Small intestine (tissue), 7 donors: ENCODE measurements around the gene ACADVL. TPM values are rescaled to one million over a fixed set of nuclear protein-coding genes. Genes with fewer than 3 reads are reported as not detected.
"Not testable (repeated sequence)": the region's sequence is repeated elsewhere in the genome, so short reads cannot be mapped to it uniquely, and the experiment has no call there.

ENCODE experiments used
- DNase-seq, 2 donors: peaks; one replicate each; pipeline versions ENCODE4 v3.0.0 to v3.0.0-alpha.2; 2013
- FAIRE-seq: peaks from 2 replicates; lab custom pipeline; 2012; peaks lifted over from hg19 to GRCh38; lab: Jason Lieb, UNC
- H3K27ac ChIP-seq, 3 donors: one replicate each; pipeline ENCODE4 v1.5.1; 2013; ENCODE audit warnings: low read length in 2 of 3, mild to moderate bottlenecking in 2 of 3, control low read depth in 1 of 3, inconsistent platforms in 1 of 3, low read depth in 1 of 3, moderate library complexity in 1 of 3
- H3K27me3 ChIP-seq, 3 donors: one replicate each; pipeline ENCODE4 v1.6.1; 2013; ENCODE audit warnings: low read length in 3 of 3, inconsistent platforms in 1 of 3; ENCODE audit not compliant: control insufficient read depth in 3 of 3, insufficient read depth in 3 of 3
- H3K36me3 ChIP-seq, 3 donors: one replicate each; pipeline ENCODE4 v1.6.1; 2013; ENCODE audit warnings: low read length in 3 of 3, inconsistent platforms in 1 of 3, low read depth in 1 of 3, mild to moderate bottlenecking in 1 of 3, moderate library complexity in 1 of 3; ENCODE audit not compliant: control insufficient read depth in 3 of 3, insufficient read depth in 2 of 3
- H3K4me1 ChIP-seq, 3 donors: one replicate each; pipeline ENCODE4 v1.6.1; 2013; ENCODE audit warnings: low read length in 2 of 3, inconsistent platforms in 1 of 3, low read depth in 1 of 3, mild to moderate bottlenecking in 1 of 3, moderate library complexity in 1 of 3; ENCODE audit not compliant: control insufficient read depth in 3 of 3, insufficient read depth in 2 of 3
- H3K4me3 ChIP-seq, 3 donors: one replicate each; pipeline ENCODE4 v1.5.1; 2013; ENCODE audit warnings: low read length in 3 of 3, control low read depth in 1 of 3, inconsistent platforms in 1 of 3, low read depth in 1 of 3, mild to moderate bottlenecking in 1 of 3, moderate library complexity in 1 of 3
- H3K9me3 ChIP-seq, 2 donors: one replicate each; pipeline ENCODE4 v1.6.1; 2013; ENCODE audit warnings: low read depth in 1 of 2, low read length in 1 of 2; ENCODE audit not compliant: control insufficient read depth in 2 of 2, insufficient read depth in 1 of 2
- WGBS, 3 donors: extraction: QIAGEN DNeasy Blood & Tissue Kit; methylation state at CpG; one replicate each; pipeline ENCODE4 v1.1.7; 2013; 5-methylcytosine and 5-hydroxymethylcytosine counted together
- polyA plus RNA-seq, 4 donors: library from polyadenylated mRNA; stranded (reverse) in 3 of 4; unstranded in 1 of 4; fragments of 200-250 nt in 3 of 4; fragments of 120-200 nt in 1 of 4; gene quantifications; one replicate each; pipeline versions ENCODE4 v1.2.1 to v1.2.3, GENCODE V29; 2013
- donor health status: healthy with polysubstance abuse.
- donor health status: control.
- donor health status: control.
- donor health status: Bipolar disorder and iron deficiency.
- donor health status: healthy.

Gene ACADVL
- polyA plus RNA-seq, 4 donors: 424 to 2,630 (median 1,444) TPM

- FAIRE-seq: no peak
- Histone ChIP-seq H3K27ac (no peak overlapping the region), H3K36me3 (no peaks in the 10 kb centered on the region), H3K4me3 (no peak overlapping the region), H3K9me3 (no peaks in the 10 kb centered on the region), H3K27me3 (peaks cover 0 to 12% (median 2%) of the 10 kb centered on the region in 3 donors), H3K4me1 (peaks cover 0 to 22% (median 0%) of the 10 kb centered on the region in 3 donors)
- no peak for DNase-seq
- 86 to 93% (median 87%) methylated on average over 1 of the region's 1 CpG for WGBS, 3 donors
Observed at GRCh38 chr17:7176107-7176840, 43.5 kb upstream of the ACADVL start.

- peak overlapping the region in 1 of 3 donors; percentile 39 for H3K4me3 ChIP-seq
Observed at GRCh38 chr17:7176841-7177190, 42.9 kb upstream of the ACADVL start.

DNA sequence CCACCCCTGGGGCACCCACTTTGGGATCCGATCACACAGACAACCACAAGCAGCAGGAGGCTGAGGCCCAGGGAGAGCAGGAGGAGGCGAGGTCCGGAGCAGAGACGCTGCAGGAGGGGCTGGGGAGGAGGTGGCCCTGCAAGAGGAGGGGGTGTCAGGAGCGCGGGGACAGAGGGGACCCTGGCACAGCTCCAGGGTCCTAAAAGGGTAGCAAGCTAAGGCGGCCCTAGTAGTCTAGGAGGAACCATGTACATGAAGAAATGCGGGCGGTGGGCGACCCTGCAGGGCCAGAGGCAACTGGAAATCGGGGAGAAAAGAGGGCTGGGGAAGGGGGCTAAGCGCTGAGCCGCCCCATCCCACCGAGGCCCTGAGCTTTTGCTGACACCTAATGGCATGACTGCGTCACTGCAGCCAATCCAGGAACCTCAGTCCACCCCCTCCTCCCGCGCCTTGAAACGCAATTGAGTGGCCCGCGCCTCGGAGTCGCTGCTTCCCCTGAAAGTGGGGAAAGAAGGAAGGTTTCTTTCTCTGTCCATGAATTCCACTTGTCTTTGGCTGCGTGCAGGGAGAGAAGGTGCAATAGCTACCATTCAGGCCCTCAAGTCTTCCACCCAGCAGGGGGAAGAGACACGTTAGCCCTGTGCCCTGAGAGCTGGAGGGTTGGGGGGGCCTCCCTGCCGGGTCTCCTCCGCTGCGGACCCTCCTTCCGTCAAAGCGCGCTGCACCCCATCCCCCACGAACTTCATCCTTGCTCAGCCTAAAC lies 42.4 kb upstream of the ACADVL start:
- FAIRE-seq (no peak), DNase-seq (peak; percentile 62 to 80)
- H3K27ac ChIP-seq: peak overlapping the region in 1 of 3 donors; percentile 37
- 2 to 3% (median 3%) methylated on average over 30 to 31 of the region's 31 CpGs for WGBS, 3 donors
- no peaks in the 10 kb centered on the region for H3K9me3 ChIP-seq
- H3K4me1 ChIP-seq: peaks cover 0 to 22% (median 0%) of the 10 kb centered on the region in 3 donors
- no peaks in the 10 kb centered on the region for H3K36me3 ChIP-seq
- H3K4me3 ChIP-seq: peak overlapping the region in 2 of 3 donors; percentile 17 to 39
- peaks cover 0 to 12% (median 2%) of the 10 kb centered on the region in 3 donors for H3K27me3 ChIP-seq

More at GRCh38 chr17:7176841-7177190, 42.9 kb upstream of the ACADVL start:
- Histone ChIP-seq H3K36me3 (no peaks in the 10 kb centered on the region), H3K27ac (no peak overlapping the region), H3K9me3 (no peaks in the 10 kb centered on the region), H3K27me3 (peaks cover 0 to 12% (median 2%) of the 10 kb centered on the region in 3 donors), H3K4me1 (peaks cover 0 to 22% (median 0%) of the 10 kb centered on the region in 3 donors)
- FAIRE-seq: no peak
- WGBS, 3 donors: 6 to 14% (median 13%) methylated on average over 16 to 17 of the region's 17 CpGs
- no peak for DNase-seq

- Histone ChIP-seq H3K27me3 (peaks cover 0 to 12% (median 2%) of the 10 kb centered on the region in 3 donors), H3K4me3 (peak overlapping the region in 1 of 3 donors; percentile 39), H3K4me1 (peaks cover 0 to 22% (median 0%) of the 10 kb centered on the region in 3 donors), H3K27ac (peak overlapping the region in 1 of 3 donors; percentile 37), H3K36me3 (no peaks in the 10 kb centered on the region), H3K9me3 (no peaks in the 10 kb centered on the region)
- peak; percentile 21 to 70 for DNase-seq
- WGBS, 3 donors: 0 to 6% (median 4%) methylated on average over 18 of the region's 18 CpGs
- FAIRE-seq: no peak
Observed at GRCh38 chr17:7177954-7178477, 41.7 kb upstream of the ACADVL start.

GRCh38 chr17:7178973-7179316 lies 40.8 kb upstream of the ACADVL start:
- H3K4me1 ChIP-seq: peaks cover 0 to 26% (median 0%) of the 10 kb centered on the region in 3 donors
- H3K36me3 ChIP-seq: no peaks in the 10 kb centered on the region
- WGBS, 3 donors: 56 to 74% (median 63%) methylated on average over 11 of the region's 11 CpGs
- no peak overlapping the region for H3K4me3 ChIP-seq
- H3K27me3 ChIP-seq: peaks cover 0 to 12% (median 2%) of the 10 kb centered on the region in 3 donors
- DNase-seq: no peak
- no peak for FAIRE-seq
- no peaks in the 10 kb centered on the region for H3K9me3 ChIP-seq
- no peak overlapping the region for H3K27ac ChIP-seq

DNA sequence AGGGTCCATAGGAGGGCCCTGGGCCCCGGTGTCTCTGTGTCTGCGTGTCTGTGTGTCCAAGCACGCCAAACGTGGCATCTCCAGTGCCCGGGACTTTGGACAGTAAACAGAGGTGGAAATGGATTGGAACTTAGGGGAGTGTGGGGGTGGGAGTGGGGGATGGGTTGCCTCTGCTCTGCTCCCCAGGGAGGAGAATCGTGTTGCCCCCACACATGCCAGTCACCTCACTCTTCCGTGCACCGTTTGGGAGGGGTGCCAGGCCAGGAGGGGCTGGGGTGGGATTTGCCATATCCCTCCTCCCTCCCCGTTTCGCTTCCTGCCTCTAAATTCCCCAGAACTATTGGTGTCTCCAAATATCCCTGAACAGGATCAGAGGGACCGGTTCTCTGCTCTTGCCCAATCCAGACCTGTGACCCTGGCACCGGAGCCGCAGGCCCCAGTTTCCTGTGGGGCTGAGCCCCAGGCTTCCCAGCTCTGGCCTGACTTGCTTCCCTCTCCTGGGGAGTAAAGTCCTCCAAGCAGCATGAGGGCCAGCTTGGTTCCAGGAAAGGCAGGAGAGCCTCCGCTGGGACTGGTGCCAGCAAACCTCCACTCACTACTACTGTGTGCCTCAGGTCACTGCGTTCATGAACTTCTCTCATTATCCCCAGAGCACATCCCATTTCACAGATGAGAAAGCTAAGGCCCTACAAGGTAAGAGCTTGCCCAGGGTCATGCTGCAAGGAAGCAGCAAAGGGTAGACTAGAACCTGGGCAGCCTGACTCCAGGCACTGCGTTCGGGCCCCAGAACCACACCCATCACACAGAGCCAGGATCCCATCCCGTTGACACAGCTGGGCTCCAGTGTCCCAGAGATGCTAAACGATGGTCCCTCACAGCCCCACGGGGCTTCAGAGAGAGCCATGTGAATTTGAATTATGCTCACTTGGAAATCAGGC lies 40.2 kb upstream of the ACADVL start, which contains the start of gene ASGR1:
Gene ASGR1 (minus strand): TSS at position 54 of the 938 bp plus-strand sequence. CDS start 807 bp downstream, outside the sequence.
- DNase-seq (peak; percentile 13 to 40), FAIRE-seq (no peak)
- Histone ChIP-seq H3K27me3 (peaks cover 0 to 12% (median 2%) of the 10 kb centered on the region in 3 donors), H3K4me3 (peak within 1 kb of the TSS in 1 of 3 donors; percentile 39), H3K9me3 (no peaks in the 10 kb centered on the region), H3K4me1 (peaks cover 0 to 30% (median 0%) of the 10 kb centered on the region in 3 donors), H3K27ac (no peak within 1 kb of the TSS), H3K36me3 (no peaks in the 10 kb centered on the region)
- WGBS, 3 donors: 42 to 57% (median 56%) methylated on average over 20 of the region's 20 CpGs

DNA sequence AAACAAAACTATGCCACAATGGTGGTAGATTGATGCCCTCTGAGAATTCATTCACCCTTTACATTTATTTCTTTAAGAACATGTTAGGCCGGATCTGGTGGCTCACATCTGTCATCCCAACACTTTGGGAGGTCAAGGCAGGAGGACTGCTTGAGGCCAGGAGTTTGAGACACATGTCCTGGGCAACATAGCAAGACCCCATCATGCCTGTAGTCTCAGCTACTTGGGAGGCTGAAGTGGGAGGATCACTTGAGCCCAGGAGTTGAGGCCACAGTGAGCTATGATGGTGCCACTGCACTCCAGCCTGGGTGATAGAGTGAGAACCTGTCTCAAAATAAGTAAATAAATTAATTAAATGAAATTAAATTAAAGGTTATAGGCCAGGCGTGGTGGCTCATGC lies 37.6 kb upstream of the ACADVL start:
- H3K9me3 ChIP-seq, H3K27ac ChIP-seq, H3K36me3 ChIP-seq, H3K27me3 ChIP-seq, H3K4me3 ChIP-seq, FAIRE-seq, DNase-seq: not testable (repeated sequence)
- H3K4me1 ChIP-seq: peaks cover 0 to 30% (median 0%) of the 10 kb centered on the region in 3 donors
- 94 to 100% (median 97%) methylated on average over 2 of the region's 2 CpGs for WGBS, 3 donors
